HepG2 (cell line): ENCODE measurements around the gene GGNBP2. TPM values are rescaled to one million over a fixed set of nuclear protein-coding genes. Genes with fewer than 3 reads are reported as not detected.

Experiments
- ATAC-seq: fragments of 200-7000 bp; cut with Tn5 transposase; 3 replicates; pipeline ENCODE4 v1.9.1; 2020; ENCODE audit warnings: mild to moderate bottlenecking, moderate library complexity
- BruUV-seq: library from RNA; stranded (reverse); fragments of 400-500 nt; replicated peaks from 2 replicates; lab custom pipeline; 2021; lab: Mats Ljungman, UMichigan
- CTCF ChIA-PET: fragments of 300-600 bp; formaldehyde crosslinking; extraction: SDS; loops from one replicate; lab custom pipeline; 2021; ENCODE audit warnings: low total read pairs, inconsistent platforms, low intra/inter-chr PET ratio; lab: Yijun Ruan, JAX
- POLR2A ChIA-PET: fragments of 350-600 bp; sonication (Branson Sonifier 250); formaldehyde crosslinking; loops from one replicate; lab custom pipeline; 2020; ENCODE audit warnings: antibody characterized with exemption, inconsistent platforms; lab: Yijun Ruan, JAX
- DNase-seq: peaks from one replicate; pipeline ENCODE4 v3.0.0-alpha.2; 2015; ENCODE audit warnings: low spot score
- FAIRE-seq: peaks from 3 replicates; lab custom pipeline; 2011; peaks lifted over from hg19 to GRCh38; lab: Jason Lieb, UNC
- H2AFZ ChIP-seq: one replicate; pipeline ENCODE4 v1.6.1; 2011; ENCODE audit warnings: low read length, inconsistent platforms
- H3K27ac ChIP-seq: fragments of 300-600 bp; 3 replicates; pipeline ENCODE4 v1.8.0; 2011; ENCODE audit warnings: mixed run types, mild to moderate bottlenecking, mixed read lengths, low read length, inconsistent platforms; ENCODE audit not compliant: insufficient read depth; ENCODE audit errors: extremely low read length
- H3K27me3 ChIP-seq, 2 experiments: fragments of 200-600 bp in 1 of 2; 2 replicates in 1 of 2; 3 replicates in 1 of 2; pipeline versions ENCODE4 v1.6.0 to v1.8.0; 2011; ENCODE audit warnings: low read length in 2 of 2, mild to moderate bottlenecking in 2 of 2, moderate library complexity in 2 of 2, inconsistent platforms in 1 of 2; ENCODE audit not compliant: insufficient read depth in 2 of 2, control insufficient read depth in 1 of 2
- H3K36me3 ChIP-seq, 2 experiments: fragments of 200-600 bp in 1 of 2; replicated peaks in 1 of 2; 2 replicates in 1 of 2; 3 replicates in 1 of 2; pipeline versions ENCODE4 v1.5.1 to v1.8.0; 2011; ENCODE audit warnings: low read length in 2 of 2, inconsistent platforms in 1 of 2; ENCODE audit not compliant: insufficient read depth in 2 of 2, control insufficient read depth in 1 of 2
- H3K4me1 ChIP-seq: 2 replicates; pipeline ENCODE4 v1.5.1; 2012; ENCODE audit warnings: low read length, inconsistent platforms; ENCODE audit not compliant: insufficient read depth
- H3K4me2 ChIP-seq: 2 replicates; pipeline ENCODE4 v1.6.0; 2011; ENCODE audit warnings: low read depth, low read length, inconsistent platforms
- H3K4me3 ChIP-seq, 3 experiments: fragments of 200-600 bp in 1 of 3; sonication (generic), shearing (Covaris generic) in 1 of 3; replicated peaks in 1 of 3; 2 replicates each; pipeline ENCODE4 v1.5.1; 2011 to 2016; ENCODE audit warnings: low read length in 3 of 3, inconsistent platforms in 2 of 3, low read depth in 2 of 3, mild to moderate bottlenecking in 2 of 3, control low read depth in 1 of 3, mixed read lengths in 1 of 3; ENCODE audit not compliant: insufficient read depth in 1 of 3
- H3K79me2 ChIP-seq: one replicate; pipeline ENCODE4 v1.6.1; 2011; ENCODE audit warnings: low read length, inconsistent platforms; ENCODE audit not compliant: insufficient read depth
- H3K9ac ChIP-seq: 2 replicates; pipeline ENCODE4 v1.6.0; 2011; ENCODE audit warnings: mild to moderate bottlenecking, low read depth, low read length, inconsistent platforms; ENCODE audit not compliant: insufficient read depth
- H3K9me3 ChIP-seq: 2 replicates; pipeline ENCODE4 v1.5.1; 2012; ENCODE audit warnings: mild to moderate bottlenecking, low read length
- H4K20me1 ChIP-seq: 2 replicates; pipeline ENCODE4 v1.6.0; 2011; ENCODE audit warnings: inconsistent platforms, mild to moderate bottlenecking, low read length, moderate library complexity; ENCODE audit not compliant: insufficient read depth
- ETV5 ChIP-seq: IDR thresholded peaks from 2 replicates; pipeline ENCODE4 v1.6.1; 2018; ENCODE audit warnings: missing biosample characterization, missing genetic modification reagents, inconsistent platforms, borderline replicate concordance
- IKZF1 ChIP-seq: fragments of 450-650 bp; IDR thresholded peaks from 2 replicates; pipeline ENCODE4 v1.7.1; 2016
- RARG ChIP-seq: sonication (generic); formaldehyde crosslinking; IDR thresholded peaks from 2 replicates; pipeline ENCODE4 v1.4.0; 2020; ENCODE audit warnings: low read depth, mild to moderate bottlenecking, missing genetic modification reagents
- WGBS: methylation state at CpG from one replicate; pipeline ENCODE4 v1.1.6; 2017; ENCODE audit warnings: low lambda C conversion rate; 5-methylcytosine and 5-hydroxymethylcytosine counted together
- in situ Hi-C: cut with HindIII; loops from 2 replicates; pipeline ENCODE4 v1.10.0; 2017; ENCODE audit warnings: low pct_unique_long_range_greater_than_20kb; ENCODE audit not compliant: extremely low pct_ligation_motif_present
- intact Hi-C: fragments of 100-400 bp; cut with micrococcal nuclease; formaldehyde crosslinking; loops from one replicate; pipeline ENCODE4 v1.10.0; 2022; ENCODE audit not compliant: unreplicated experiment
- polyA plus RNA-seq, 8 experiments: library from polyadenylated mRNA; depleted of rRNA in 3 of 8; stranded (reverse) in 7 of 8; unstranded in 1 of 8; fragments of >200 nt; fragmentation: Illumina TruSeq in 4 of 8; extraction: Trizol in 4 of 8; gene quantifications; 2 replicates each; pipeline versions ENCODE4 v1.2.1 to v1.2.3, GENCODE V29; 2011 to 2016; ENCODE audit warnings: low read depth in 4 of 8, missing spikeins in 1 of 8, mixed read lengths in 1 of 8; ENCODE audit not compliant: insufficient read depth in 1 of 8
- total RNA-seq, 5 experiments: library from RNA; depleted of rRNA; stranded (reverse); fragments of >200 nt; fragmentation: Illumina TruSeq; extraction: Trizol; gene quantifications; 2 replicates each; pipeline ENCODE4 v1.2.3, GENCODE V29; 2016; ENCODE audit warnings: low read depth in 1 of 5
- TF ChIP-seq, protein P1 (sequence below): IDR thresholded peaks from 2 replicates; pipeline ENCODE4 v1.6.1; 2018; ENCODE audit warnings: missing genetic modification reagents
- TF ChIP-seq, protein P2 (sequence below): sonication (generic); formaldehyde crosslinking; IDR thresholded peaks from 2 replicates; pipeline ENCODE4 v1.8.0; 2022; ENCODE audit warnings: missing genetic modification reagents, low read depth, mild to moderate bottlenecking, borderline replicate concordance

GGNBP2 gene
- total and polyA plus RNA-seq, 2 of the 13 experiments (the other 11 are each of a cell fraction or from before 2014, with no cell fraction given) = 53.3 to 84.2 TPM

DNA sequence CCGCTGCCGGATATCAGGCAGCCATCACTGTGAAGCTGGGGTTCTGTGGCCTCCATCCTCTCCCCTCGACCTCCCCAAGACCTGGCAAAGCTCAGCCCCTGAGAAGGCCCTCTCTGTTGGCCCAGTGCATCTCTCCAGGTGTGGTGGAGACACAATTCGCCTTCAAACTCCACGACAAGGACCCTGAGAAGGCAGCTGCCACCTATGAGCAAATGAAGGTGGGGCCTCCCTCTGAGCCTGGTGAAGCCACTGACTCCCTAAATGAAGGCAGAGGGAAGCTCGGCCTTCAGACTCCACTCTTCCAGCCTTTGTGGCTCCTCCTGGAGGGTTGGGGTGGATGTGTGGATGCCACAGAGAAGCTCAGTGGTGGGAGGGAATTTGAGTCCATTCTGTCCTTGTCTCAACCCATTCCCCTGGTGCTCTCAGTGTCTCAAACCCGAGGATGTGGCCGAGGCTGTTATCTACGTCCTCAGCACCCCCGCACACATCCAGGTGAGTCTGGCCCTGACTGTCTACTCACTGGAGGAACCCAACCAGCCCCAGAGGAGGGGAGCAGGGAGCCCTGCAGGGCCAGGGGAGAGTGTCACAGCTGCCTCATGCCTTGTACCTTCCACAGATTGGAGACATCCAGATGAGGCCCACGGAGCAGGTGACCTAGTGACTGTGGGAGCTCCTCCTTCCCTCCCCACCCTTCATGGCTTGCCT, 55.0 kb downstream of the GGNBP2 start:
- H3K9me3 ChIP-seq = no peaks in the 10 kb centered on the region
- TF ChIP-seq RARG (CRISPR knock-in tag) (no peak), IKZF1 (no peak), ETV5 (CRISPR knock-in tag) (no peak)
- TF ChIP-seq, protein P1, sequence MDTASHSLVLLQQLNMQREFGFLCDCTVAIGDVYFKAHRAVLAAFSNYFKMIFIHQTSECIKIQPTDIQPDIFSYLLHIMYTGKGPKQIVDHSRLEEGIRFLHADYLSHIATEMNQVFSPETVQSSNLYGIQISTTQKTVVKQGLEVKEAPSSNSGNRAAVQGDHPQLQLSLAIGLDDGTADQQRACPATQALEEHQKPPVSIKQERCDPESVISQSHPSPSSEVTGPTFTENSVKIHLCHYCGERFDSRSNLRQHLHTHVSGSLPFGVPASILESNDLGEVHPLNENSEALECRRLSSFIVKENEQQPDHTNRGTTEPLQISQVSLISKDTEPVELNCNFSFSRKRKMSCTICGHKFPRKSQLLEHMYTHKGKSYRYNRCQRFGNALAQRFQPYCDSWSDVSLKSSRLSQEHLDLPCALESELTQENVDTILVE = no peak
- TF ChIP-seq, protein P2, sequence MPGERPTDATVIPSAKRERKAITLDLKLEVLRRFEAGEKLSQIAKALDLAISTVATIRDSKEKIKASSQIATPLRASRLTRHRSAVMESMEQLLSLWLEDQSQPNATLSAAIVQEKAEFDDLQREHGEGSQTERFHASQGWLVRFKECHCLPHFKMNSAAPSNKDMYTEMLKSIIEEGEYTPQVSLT (CRISPR knock-in tag) = no peak
- in situ Hi-C loops (loop anchor here (25.0 kb wide), 1 partner anchor 638 kb away; no protein-coding TSS in a partner anchor), intact Hi-C loops (no loop called here)
- peaks cover 4 to 9% of the 10 kb centered on the region in 2 experiments; a peak in 3 of 5 replicates for H3K36me3 ChIP-seq
- DNase-seq = no peak
- ATAC-seq = no peak
- no peak overlapping the region for H3K4me2 ChIP-seq
- ChIA-PET CTCF (no interaction called here), POLR2A (interaction anchor here (5.7 kb wide), 1 partner anchor 55 kb away, joined by 65 read pairs; the partner anchor contains the start of gene GGNBP2)
- no peak overlapping the region for H3K9ac ChIP-seq
- H3K27ac ChIP-seq = no peak overlapping the region
- no peaks in the 10 kb centered on the region; a peak in 1 of 5 replicates for H3K27me3 ChIP-seq
- 94% methylated on average over 5 of the region's 11 CpGs for WGBS
- no peak overlapping the region for H2AFZ ChIP-seq
- H3K4me1 ChIP-seq = peaks cover 37% of the 10 kb centered on the region
- no peak overlapping the region for H3K4me3 ChIP-seq
- no TSS peak for BruUV-seq
- H3K79me2 ChIP-seq = peaks cover 23% of the 10 kb centered on the region
- H4K20me1 ChIP-seq = peaks cover 7% of the 10 kb centered on the region; the same call in 1 of the 2 replicates
- no peak for FAIRE-seq
